KG1 (cell line): Measurements from ENCODE around the gene PHACTR3.
"Not testable (repeated sequence)": the region's sequence is repeated elsewhere in the genome, so short reads cannot be mapped to it uniquely, and the experiment has no call there.

Experiments used
- DNase-seq: peaks from one replicate; lab custom pipeline; 2025; lab: John Stamatoyannopoulos, UW

The PHACTR3 gene

DNA sequence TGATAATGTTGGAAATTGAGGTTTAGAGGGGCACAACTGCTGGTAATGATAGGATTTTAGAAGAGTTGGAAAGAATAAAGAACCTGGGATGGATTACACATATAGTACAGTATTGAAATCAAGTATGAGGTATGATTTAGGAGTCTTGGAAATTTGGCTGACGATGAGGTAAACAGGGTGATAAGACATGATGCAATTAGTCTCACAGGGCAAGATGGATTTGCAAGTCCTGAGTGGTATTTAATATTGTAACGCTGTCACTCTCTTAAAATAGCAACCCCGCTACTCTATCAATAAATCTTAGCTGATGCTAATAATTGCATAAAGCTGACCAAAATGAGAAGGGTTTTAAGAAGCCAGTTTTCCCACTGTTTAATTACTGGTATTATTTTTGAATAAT is 258.7 kb downstream of the PHACTR3 start:
- no peak for DNase-seq

DNA sequence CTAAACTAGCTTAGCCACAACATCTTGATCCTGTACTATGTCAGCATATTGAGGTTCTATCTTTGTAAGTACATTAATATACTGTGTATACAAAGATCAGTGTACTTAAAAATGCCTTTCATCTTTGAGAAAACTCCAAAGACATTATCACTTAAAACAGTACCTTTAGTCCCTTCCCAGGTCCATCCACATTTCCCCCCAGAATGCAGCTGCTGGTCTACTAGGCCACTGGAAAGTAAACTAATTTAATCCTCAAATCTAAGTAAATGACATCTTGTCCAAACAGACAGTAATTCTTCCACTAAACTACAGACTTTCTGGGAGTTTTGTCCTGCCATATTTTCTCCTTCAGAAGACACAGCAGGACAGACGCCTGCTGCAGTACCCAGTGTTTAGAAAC is 260.4 kb downstream of the PHACTR3 start:
- DNase-seq, result no peak

DNA sequence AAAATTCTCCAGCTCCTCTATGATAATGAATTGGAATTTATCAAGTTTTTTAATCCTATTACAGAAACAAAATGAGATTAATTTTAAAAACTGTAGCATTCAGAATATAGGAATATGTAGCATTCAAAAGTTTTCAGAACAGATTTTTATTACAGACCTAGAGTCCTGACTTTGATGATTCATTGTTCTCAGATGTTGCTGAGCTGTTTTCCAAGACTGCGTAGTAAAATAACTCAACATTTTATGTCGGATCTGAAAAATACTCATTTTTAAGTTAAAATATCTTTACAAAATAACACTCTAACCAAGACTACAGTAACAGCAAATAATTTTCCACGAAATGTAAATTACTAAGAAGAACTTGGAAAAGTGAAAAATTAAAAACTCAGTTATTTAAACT is 262.0 kb downstream of the PHACTR3 start:
- DNase-seq, result no peak

DNA sequence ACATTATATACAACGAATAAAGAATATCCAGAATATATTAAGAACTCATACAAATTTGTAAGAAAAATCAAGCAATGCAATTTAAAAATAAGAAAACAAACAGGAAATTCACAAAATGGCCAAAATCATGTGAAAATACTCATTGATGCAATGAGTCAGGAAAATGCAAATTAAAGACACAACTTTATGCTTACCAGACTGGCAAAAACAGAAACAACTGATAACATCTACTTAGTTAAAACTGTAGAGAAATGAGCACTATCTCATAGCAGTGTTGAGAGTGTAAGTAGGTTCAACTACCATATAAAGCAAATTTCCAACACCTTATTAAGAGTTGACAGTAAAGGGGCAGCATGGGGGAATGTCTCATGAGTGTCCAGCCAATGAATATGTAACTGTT is 266.8 kb downstream of the PHACTR3 start:
- DNase-seq, result no peak

DNA sequence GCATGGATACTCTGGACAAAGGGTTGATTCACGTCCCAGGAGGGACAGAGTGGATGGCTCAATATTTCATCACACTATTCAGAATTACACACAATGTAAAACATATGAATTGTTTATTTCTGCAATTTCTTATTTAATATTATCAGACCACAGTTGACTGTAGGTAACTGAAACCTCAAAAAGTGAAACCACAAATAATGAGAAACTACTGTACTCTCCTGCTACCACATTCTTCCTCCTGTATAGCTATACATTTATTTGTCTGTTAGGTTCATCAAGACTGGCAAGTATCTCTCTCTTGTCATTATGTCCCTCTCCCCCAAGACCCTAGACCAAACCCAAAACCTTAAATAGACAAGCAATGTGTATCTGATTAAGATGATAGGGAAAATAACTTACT is 269.1 kb downstream of the PHACTR3 start:
- no peak for DNase-seq

DNA sequence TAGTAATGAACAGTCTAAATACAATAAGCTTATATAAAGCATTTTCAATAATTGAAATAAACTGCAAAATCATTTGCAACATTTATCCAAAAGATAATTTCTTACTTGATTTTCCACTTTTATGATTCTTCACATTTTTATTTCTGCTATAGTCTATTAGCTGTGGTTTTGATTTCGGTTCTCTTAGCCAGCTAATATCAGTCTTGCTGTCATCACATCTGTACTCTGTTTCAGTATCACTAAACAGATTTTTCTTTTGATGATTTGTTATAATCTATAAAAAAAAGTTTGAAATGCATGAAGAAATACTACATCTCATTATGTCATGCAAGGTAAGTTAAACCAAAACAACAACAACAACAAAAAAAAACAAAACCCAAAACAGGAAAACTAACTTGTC is 275.9 kb downstream of the PHACTR3 start:
- DNase-seq, result no peak

DNA sequence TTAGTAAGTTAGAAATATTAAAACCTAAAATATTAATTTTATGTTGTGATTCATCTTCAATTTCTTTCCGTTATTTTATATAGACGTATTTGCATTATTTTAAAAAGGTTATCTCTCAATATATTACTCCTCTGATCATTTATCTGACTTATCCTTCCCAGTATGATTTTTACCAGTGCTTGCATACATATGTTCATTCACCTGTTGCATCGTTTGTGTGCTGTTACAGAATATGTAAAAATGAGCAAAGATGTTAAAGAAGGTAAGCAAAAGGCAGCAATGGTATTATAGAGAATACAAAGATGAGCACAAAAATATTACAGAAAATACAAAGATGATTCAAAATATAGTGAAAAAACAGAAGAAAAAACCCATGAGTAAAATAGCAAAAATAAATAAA is 280.2 kb downstream of the PHACTR3 start:
- no peak for DNase-seq

DNA sequence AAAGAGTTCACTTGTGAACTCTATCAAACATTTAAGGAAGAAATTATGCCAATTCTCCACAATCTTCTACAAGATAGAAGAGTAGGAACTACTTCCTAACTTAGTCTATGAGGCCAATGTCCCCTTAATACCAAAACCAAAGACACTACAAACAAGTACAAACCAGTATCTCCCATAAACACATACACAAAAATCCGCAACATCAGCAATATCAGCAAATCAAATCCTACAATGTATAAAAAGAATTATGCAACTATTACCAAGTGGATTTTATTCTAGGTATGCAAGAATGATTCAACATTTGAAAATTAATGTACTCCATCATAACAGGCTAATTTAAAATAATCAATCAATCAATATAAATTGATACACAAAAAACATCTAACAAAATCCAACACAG is 283.7 kb downstream of the PHACTR3 start:
- no peak for DNase-seq

DNA sequence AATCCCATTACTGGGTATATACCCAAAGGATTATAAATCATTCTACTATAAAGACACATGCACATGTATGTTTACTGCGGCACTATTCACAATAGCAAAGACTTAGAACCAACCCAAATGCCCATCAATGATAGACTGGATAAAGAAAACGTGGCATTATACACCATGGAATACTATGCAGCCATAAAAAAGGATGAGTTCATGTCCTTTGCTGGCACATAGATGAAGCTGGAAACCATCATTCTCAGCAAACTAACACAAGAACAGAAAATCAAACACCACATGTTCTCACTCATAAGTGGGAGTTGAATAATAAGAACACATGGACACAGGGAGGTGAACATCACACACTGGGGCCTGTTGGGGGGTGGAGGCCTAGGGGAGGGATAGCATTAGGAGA is 285.7 kb downstream of the PHACTR3 start:
- not testable (repeated sequence) for DNase-seq

DNA sequence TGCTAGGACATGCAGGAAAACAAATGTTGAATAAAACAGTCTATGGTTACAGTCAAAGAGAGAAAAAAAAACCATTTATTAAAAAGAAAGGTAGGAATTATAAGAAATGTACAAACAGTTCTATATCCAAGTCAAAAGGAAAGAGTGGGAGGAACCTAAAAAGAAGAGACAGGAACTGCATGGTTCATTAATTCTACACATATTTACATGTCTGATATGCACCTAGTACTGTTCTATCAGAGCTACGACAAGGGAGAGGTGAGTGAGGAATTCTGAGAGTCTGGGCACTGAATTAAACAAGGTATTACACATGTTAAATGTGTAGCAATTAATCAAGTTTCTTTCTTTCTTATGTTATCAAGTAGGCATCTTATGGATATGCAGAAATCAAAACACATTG is 287.2 kb downstream of the PHACTR3 start:
- no peak for DNase-seq

DNA sequence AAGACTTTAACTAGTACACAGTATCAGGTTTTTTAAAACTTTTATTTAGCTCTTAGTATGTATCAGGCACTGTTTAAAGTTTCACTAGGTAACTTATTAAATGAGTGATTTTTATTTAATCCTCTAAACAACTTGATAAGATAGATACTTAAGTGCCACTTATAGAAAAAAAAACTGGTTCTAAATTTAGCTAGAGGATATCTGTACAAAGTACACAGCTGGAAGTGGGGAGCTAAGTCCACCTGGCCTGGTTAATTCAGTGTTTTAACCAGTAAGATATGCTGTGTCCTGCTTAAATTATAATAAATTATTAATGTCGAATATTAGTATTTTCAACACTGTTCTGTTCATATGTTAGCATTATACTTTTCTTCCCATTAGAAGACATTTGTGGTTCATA is 291.6 kb downstream of the PHACTR3 start:
- DNase-seq, result no peak
